Measurements from ENCODE around the gene BSCL2. TPM values are rescaled to one million over a fixed set of nuclear protein-coding genes. Genes with fewer than 3 reads are reported as not detected.

The BSCL2 gene
- total RNA-seq, 1 experiment from 2014 or later: 77.4 TPM

GRCh38 chr11:62725646-62726045 lies 18.4 kb upstream of the BSCL2 start:
- H3K79me2 ChIP-seq (ENCODE audit: insufficient read depth, low read length): peaks cover 30% of the 10 kb centered on the region
- no peak overlapping the region for H3K18ac ChIP-seq (ENCODE audit: insufficient read length, low read depth, low read length)
- no peaks in the 10 kb centered on the region for H3K27me3 Mint-ChIP-seq (ENCODE audit: low read depth)
- H3K4me1 ChIP-seq (ENCODE audit: insufficient read depth, low read length): no peaks in the 10 kb centered on the region
- H3K23me2 ChIP-seq (ENCODE audit: insufficient read length, low read depth, low read length, poor library complexity, severe bottlenecking): peaks cover 25% of the 10 kb centered on the region
- no peaks in the 10 kb centered on the region for H3K9me3 ChIP-seq (ENCODE audit: control insufficient read depth, low read depth, low read length)
- peak overlapping the region; percentile 99 for H3K4me2 ChIP-seq (ENCODE audit: insufficient read depth, insufficient read length, low read length)
- H2AFZ ChIP-seq (ENCODE audit: low read length): no peak overlapping the region
- no CpG with 5 or more reads among the region's 7 CpGs for WGBS (ENCODE audit: extremely low coverage, insufficient read length, low lambda C conversion rate)
- H3K56ac ChIP-seq (ENCODE audit: insufficient read length, low read depth, low read length): no peak overlapping the region
- H2BK15ac ChIP-seq (ENCODE audit: low read depth, low read length): no peak overlapping the region
- no peak overlapping the region for H4K8ac ChIP-seq (replicated peaks; ENCODE audit: insufficient read length, low read depth, low read length)
- H3K9ac ChIP-seq (ENCODE audit: extremely low read depth, insufficient read length, low read length): peak overlapping the region; percentile 94
- H3K4me3 Mint-ChIP-seq: peak overlapping the region; percentile 89 to 95
- H3K27me3 ChIP-seq (ENCODE audit: insufficient read depth, low read length): no peaks in the 10 kb centered on the region
- H2BK20ac ChIP-seq (ENCODE audit: low read depth, low read length, poor library complexity, severe bottlenecking): no peak overlapping the region
- H3K4me1 Mint-ChIP-seq: peaks cover 20 to 27% of the 10 kb centered on the region in 2 experiments
- no peak for DNase-seq
- H3K9me3 Mint-ChIP-seq: no peaks in the 10 kb centered on the region
- H4K5ac ChIP-seq (ENCODE audit: insufficient read length, low read depth, low read length): no peak overlapping the region
- H2AK5ac ChIP-seq (ENCODE audit: insufficient read length, low read length): no peak overlapping the region
- TF ChIP-seq CTCF (conservative IDR thresholded peaks at IDR 0.05): no peak
- no peak overlapping the region for H3K4ac ChIP-seq (ENCODE audit: low read depth, low read length)
- H3K23ac ChIP-seq (ENCODE audit: insufficient read length, low read depth, low read length): no peak overlapping the region
- peaks cover 6% of the 10 kb centered on the region for H3K79me1 ChIP-seq (ENCODE audit: insufficient read depth, low read depth, low read length, poor library complexity, severe bottlenecking)
- H3K36me3 Mint-ChIP-seq (ENCODE audit: insufficient read depth in 1 of 3, low read depth in 3 of 3): peaks cover 38 to 55% (median 49%) of the 10 kb centered on the region in 3 experiments
- no peak overlapping the region for H3K14ac ChIP-seq (ENCODE audit: insufficient read depth, low read length)
- no peak overlapping the region for H2BK12ac ChIP-seq (ENCODE audit: insufficient read length, low read depth, low read length)
- H3T11ph ChIP-seq (ENCODE audit: low read length): no peak overlapping the region
- H4K20me1 ChIP-seq (ENCODE audit: control insufficient read depth, insufficient read depth, insufficient read length): no peaks in the 10 kb centered on the region
- H2BK120ac ChIP-seq (ENCODE audit: low read depth, low read length, poor library complexity, severe bottlenecking): no peak overlapping the region
- H2BK5ac ChIP-seq (ENCODE audit: insufficient read length, low read length): no peak overlapping the region
- peak overlapping the region in 2 of 3 experiments; percentile 67 to 92; a peak in 5 of 7 replicates for H3K27ac Mint-ChIP-seq
- no peak overlapping the region for H3K27ac ChIP-seq (ENCODE audit: insufficient read length, low read depth, low read length)
- H4K91ac ChIP-seq (ENCODE audit: insufficient read length, low read depth, low read length): no peak overlapping the region
